Measurements from ENCODE around the gene CHEK2.
"Not testable (repeated sequence)": the region's sequence is repeated elsewhere in the genome, so short reads cannot be mapped to it uniquely, and the experiment has no call there.

GRCh38 chr22:28680813-28681490 is 60.7 kb downstream of the CHEK2 start:
- TF ChIP-seq CTCF (IDR thresholded peaks at IDR 0.05; ENCODE audit: low read depth, low read length); MAX (IDR thresholded peaks at IDR 0.05; ENCODE audit: low read depth, low read length); POLR2A (IDR thresholded peaks at IDR 0.05; ENCODE audit: extremely low read depth, insufficient read length): not testable (repeated sequence)

Data from NB4 (cell line).